Transverse colon (tissue), 4 donors: ENCODE results near the gene OAS2. TPM values are rescaled to one million over a fixed set of nuclear protein-coding genes. Genes with fewer than 3 reads are reported as not detected.

Source experiments
- DNase-seq: peaks from one replicate; pipeline ENCODE4 v3.0.0-alpha.2; 2019
- H3K27ac ChIP-seq, 4 donors: fragments of 200-600 bp; sonication (generic); 2 replicates each; pipeline ENCODE4 v1.5.1; 2016 to 2018; ENCODE audit warnings: inconsistent platforms in 4 of 4
- H3K27me3 ChIP-seq: fragments of 200-600 bp; sonication (generic); 2 replicates; pipeline ENCODE4 v1.5.1; 2017; ENCODE audit warnings: inconsistent platforms
- H3K36me3 ChIP-seq, 4 donors: fragments of 200-600 bp; sonication (generic); 2 replicates each; pipeline ENCODE4 v1.5.1; 2017 to 2019; ENCODE audit warnings: inconsistent platforms in 4 of 4
- H3K4me1 ChIP-seq, 4 donors: fragments of 200-600 bp; sonication (generic); 2 replicates each; pipeline ENCODE4 v1.5.1; 2017 to 2020; ENCODE audit warnings: inconsistent platforms in 4 of 4
- H3K4me3 ChIP-seq, 4 donors: fragments of 200-600 bp; sonication (generic); 1 replicate in 1 of 4; 2 replicates in 3 of 4; pipeline versions ENCODE4 v1.5.1 to v1.6.1; 2017 to 2019; ENCODE audit warnings: inconsistent platforms in 4 of 4
- H3K9me3 ChIP-seq, 2 donors: fragments of 200-600 bp; sonication (generic); 2 replicates each; pipeline ENCODE4 v1.5.1; 2017 to 2019; ENCODE audit warnings: inconsistent platforms in 2 of 2
- CTCF ChIP-seq, 5 experiments: fragments of 200-600 bp in 3 of 5; fragments of 450-650 bp in 2 of 5; sonication (generic) in 3 of 5; IDR thresholded peaks; 1 replicate in 2 of 5; 2 replicates in 3 of 5; pipeline ENCODE4 v1.5.1; 2016 to 2017; ENCODE audit warnings: antibody characterized with exemption in 5 of 5, inconsistent platforms in 3 of 5, mild to moderate bottlenecking in 2 of 5, moderate library complexity in 1 of 5
- EP300 ChIP-seq: sonication (generic); formaldehyde crosslinking; IDR thresholded peaks from one replicate; pipeline ENCODE4 v1.6.1; 2017; ENCODE audit warnings: antibody characterized with exemption, low read depth
- POLR2A ChIP-seq: fragments of 450-650 bp; IDR thresholded peaks from one replicate; pipeline ENCODE4 v1.6.1; 2016; ENCODE audit warnings: antibody characterized with exemption, mild to moderate bottlenecking, moderate library complexity
- POLR2AphosphoS5 ChIP-seq, 3 donors: sonication (generic); formaldehyde crosslinking; IDR thresholded peaks; one replicate each; pipeline ENCODE4 v1.6.1; 2016; ENCODE audit warnings: antibody characterized with exemption in 3 of 3
- WGBS, 2 donors: methylation state at CpG; one replicate each; pipeline ENCODE4 v1.1.5; 2018; ENCODE audit warnings: low coverage in 1 of 2; 5-methylcytosine and 5-hydroxymethylcytosine counted together
- in situ Hi-C, 4 donors: fragments of 200-750 bp; cut with MboI; loops; one replicate each; pipeline versions ENCODE4 v1.15.0 to v1.15.1; 2017; ENCODE audit warnings: low sequenced_read_pairs in 3 of 4, low pct_ligation_motif_present in 1 of 4, low pct_unique_long_range_greater_than_20kb in 1 of 4
- intact Hi-C: fragments of 100-400 bp; cut with DNase I; formaldehyde crosslinking; loops from one replicate; pipeline ENCODE4 v1.15.1; 2023; ENCODE audit warnings: low total_unique reads
- total RNA-seq, 4 donors: library from RNA; depleted of rRNA; stranded (reverse); fragments of >200 nt; gene quantifications; one replicate each; pipeline ENCODE4 v1.1.0, GENCODE V29; 2016

OAS2 gene
- total RNA-seq, 4 donors from 2014 or later: 2.0 to 5.1 (median 3.5) TPM

- in situ Hi-C loops: loop anchor here in 2 of 4 donors (10.0 kb wide), 2 partner anchors 55 to 115 kb away; no protein-coding TSS in a partner anchor
These were observed 61.7 kb downstream of the OAS2 start for GRCh38 chr12:113039911-113040445.

GRCh38 chr12:113040722-113041171 is 62.4 kb downstream of the OAS2 start:
- 0 to 58% methylated on average over 1 to 7 of the region's 7 CpGs for WGBS, 2 donors
- H3K27ac ChIP-seq: no peak overlapping the region
- no peaks in the 10 kb centered on the region for H3K4me1 ChIP-seq
- in situ Hi-C loops (loop anchor here in 2 of 4 donors (10.0 kb wide), 2 partner anchors 54 to 114 kb away; no protein-coding TSS in a partner anchor), intact Hi-C loops (no loop called here)
- no peak for TF ChIP-seq EP300
- peak in 1 of 3 donors; percentile 7 for TF ChIP-seq POLR2AphosphoS5 (IDR thresholded peaks at IDR 0.05)
- no peak overlapping the region for H3K4me3 ChIP-seq
- H3K36me3 ChIP-seq: no peaks in the 10 kb centered on the region
- peak; percentile 41 for DNase-seq
- no peaks in the 10 kb centered on the region for H3K9me3 ChIP-seq
- peaks cover 5% of the 10 kb centered on the region for H3K27me3 ChIP-seq

More at GRCh38 chr12:113039911-113040445, 61.7 kb downstream of the OAS2 start:
- intact Hi-C loops: no loop called here
- Histone ChIP-seq H3K4me3 (no peak overlapping the region), H3K36me3 (no peaks in the 10 kb centered on the region), H3K27ac (peak overlapping the region in 1 of 4 donors; percentile 12), H3K4me1 (no peaks in the 10 kb centered on the region), H3K9me3 (no peaks in the 10 kb centered on the region), H3K27me3 (peaks cover 5% of the 10 kb centered on the region)
- 76 to 81% methylated on average over 2 to 4 of the region's 4 CpGs for WGBS, 2 donors
- TF ChIP-seq CTCF (IDR thresholded peaks at IDR 0.05): no peak
- TF ChIP-seq POLR2A: no peak
- no peak for TF ChIP-seq EP300
- no peak for TF ChIP-seq POLR2AphosphoS5 (IDR thresholded peaks at IDR 0.05)
- no peak for DNase-seq

- in situ Hi-C loops: loop anchor here in 2 of 4 donors (10.0 kb wide), 2 partner anchors 53 to 113 kb away; no protein-coding TSS in a partner anchor
- 84 to 88% methylated on average over 1 to 7 of the region's 7 CpGs for WGBS, 2 donors
- no peaks in the 10 kb centered on the region for H3K4me1 ChIP-seq
- H3K27ac ChIP-seq: no peak overlapping the region
- no peak for TF ChIP-seq CTCF (IDR thresholded peaks at IDR 0.05)
- TF ChIP-seq EP300: no peak
- TF ChIP-seq POLR2A: no peak
- no peak for TF ChIP-seq POLR2AphosphoS5 (IDR thresholded peaks at IDR 0.05)
- H3K4me3 ChIP-seq: no peak overlapping the region
- intact Hi-C loops: no loop called here
- H3K36me3 ChIP-seq: no peaks in the 10 kb centered on the region
- H3K27me3 ChIP-seq: peaks cover 5% of the 10 kb centered on the region
- no peaks in the 10 kb centered on the region for H3K9me3 ChIP-seq
- DNase-seq: no peak
These were observed 63.2 kb downstream of the OAS2 start for GRCh38 chr12:113041560-113041959.

GRCh38 chr12:113043240-113043639 is 64.9 kb downstream of the OAS2 start:
- 74 to 100% methylated on average over 1 to 8 of the region's 8 CpGs for WGBS, 2 donors
- H3K27me3 ChIP-seq: peaks cover 5% of the 10 kb centered on the region
- H3K36me3 ChIP-seq: no peaks in the 10 kb centered on the region
- H3K9me3 ChIP-seq: no peaks in the 10 kb centered on the region
- no peak for DNase-seq
- no peak overlapping the region for H3K4me3 ChIP-seq
- no peak overlapping the region for H3K27ac ChIP-seq
- no peaks in the 10 kb centered on the region for H3K4me1 ChIP-seq
- intact Hi-C loops (no loop called here), in situ Hi-C loops (loop anchor here in 2 of 4 donors (10.0 kb wide), 2 partner anchors 52 to 112 kb away; no protein-coding TSS in a partner anchor)
- no peak for TF ChIP-seq EP300

- DNase-seq: no peak
- Histone ChIP-seq H3K36me3 (no peaks in the 10 kb centered on the region), H3K4me3 (no peak overlapping the region), H3K27ac (no peak overlapping the region), H3K4me1 (no peaks in the 10 kb centered on the region), H3K27me3 (peaks cover 5% of the 10 kb centered on the region), H3K9me3 (no peaks in the 10 kb centered on the region)
- TF ChIP-seq POLR2A (no peak), CTCF (IDR thresholded peaks at IDR 0.05) (no peak), EP300 (no peak), POLR2AphosphoS5 (IDR thresholded peaks at IDR 0.05) (no peak)
- in situ Hi-C loops (loop anchor here in 2 of 4 donors (10.0 kb wide), 2 partner anchors 50 to 110 kb away; no protein-coding TSS in a partner anchor), intact Hi-C loops (no loop called here)
- WGBS, 2 donors: 71 to 75% methylated on average over 3 of the region's 3 CpGs
These were observed 66.2 kb downstream of the OAS2 start for GRCh38 chr12:113044516-113044915.
